GM19467 (cell line): ENCODE measurements around the gene ATP10A.

Experiments
- ATAC-seq: cut with Tn5 transposase; IDR thresholded peaks from one replicate; pipeline ENCODE4 v1.9.1; 2021; ENCODE audit warnings: mild to moderate bottlenecking, moderate library complexity; ENCODE audit not compliant: unreplicated experiment

ATP10A gene

GRCh38 chr15:25708391-25708790 is 154.7 kb downstream of the ATP10A start:
- ATAC-seq = no peak

DNA sequence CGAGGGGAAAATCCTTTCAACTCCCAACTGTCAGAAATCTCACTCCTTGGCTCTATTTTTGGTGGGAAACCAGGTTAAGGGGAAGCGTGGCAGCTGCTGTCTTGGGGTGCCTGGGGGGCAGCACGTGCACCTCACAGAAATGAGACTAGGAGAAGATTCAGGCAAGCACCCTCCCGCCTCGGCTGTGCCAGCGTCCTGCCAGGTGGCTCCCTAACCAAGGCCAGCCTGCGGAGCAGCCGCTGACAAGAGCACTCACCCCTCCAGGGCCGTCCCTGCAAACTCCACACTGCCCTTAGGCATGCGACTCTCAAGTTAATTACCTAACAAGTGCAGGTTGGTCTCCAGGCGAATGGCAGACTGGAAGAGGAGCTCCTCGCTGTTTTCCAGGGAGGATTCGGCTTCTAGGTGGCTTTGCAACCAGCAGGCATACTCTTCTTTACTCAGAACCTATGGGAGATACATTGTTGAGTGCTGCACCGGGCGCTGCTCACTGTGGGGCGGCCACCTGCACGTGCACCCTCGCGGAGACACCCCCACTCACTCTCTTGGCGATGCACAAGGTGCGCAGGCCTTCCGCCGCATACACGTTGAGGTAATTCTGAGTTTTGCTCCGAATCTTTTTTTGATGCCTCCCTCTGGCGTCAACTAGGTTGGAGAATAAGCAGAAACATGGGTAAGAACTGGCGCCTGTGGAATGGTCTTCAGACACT is 155.3 kb downstream of the ATP10A start:
- ATAC-seq = no peak

- no peak for ATAC-seq
Observed at GRCh38 chr15:25706176-25706955, 156.8 kb downstream of the ATP10A start.

GRCh38 chr15:25705433-25706115 is 157.6 kb downstream of the ATP10A start:
- no peak for ATAC-seq

DNA sequence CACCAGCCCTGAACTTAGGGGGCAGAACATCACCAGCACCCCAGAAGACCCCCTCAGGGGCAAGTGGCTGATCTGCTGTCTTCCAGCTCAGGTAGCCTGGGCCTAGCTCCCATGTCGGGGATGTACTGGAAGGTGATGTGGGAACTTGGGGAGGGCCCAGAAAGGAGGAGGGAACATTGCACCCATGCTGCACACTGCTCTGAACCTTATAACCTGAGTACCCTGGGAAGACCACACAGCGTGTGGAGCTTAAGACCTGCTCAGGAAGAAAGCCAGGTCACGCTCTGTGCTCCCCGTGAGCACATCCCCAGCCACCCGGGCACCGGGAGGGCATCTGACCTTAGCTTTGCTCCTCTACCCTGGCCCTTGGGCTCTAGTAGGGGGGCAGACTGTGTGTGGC is 159.4 kb downstream of the ATP10A start:
- ATAC-seq = no peak

DNA sequence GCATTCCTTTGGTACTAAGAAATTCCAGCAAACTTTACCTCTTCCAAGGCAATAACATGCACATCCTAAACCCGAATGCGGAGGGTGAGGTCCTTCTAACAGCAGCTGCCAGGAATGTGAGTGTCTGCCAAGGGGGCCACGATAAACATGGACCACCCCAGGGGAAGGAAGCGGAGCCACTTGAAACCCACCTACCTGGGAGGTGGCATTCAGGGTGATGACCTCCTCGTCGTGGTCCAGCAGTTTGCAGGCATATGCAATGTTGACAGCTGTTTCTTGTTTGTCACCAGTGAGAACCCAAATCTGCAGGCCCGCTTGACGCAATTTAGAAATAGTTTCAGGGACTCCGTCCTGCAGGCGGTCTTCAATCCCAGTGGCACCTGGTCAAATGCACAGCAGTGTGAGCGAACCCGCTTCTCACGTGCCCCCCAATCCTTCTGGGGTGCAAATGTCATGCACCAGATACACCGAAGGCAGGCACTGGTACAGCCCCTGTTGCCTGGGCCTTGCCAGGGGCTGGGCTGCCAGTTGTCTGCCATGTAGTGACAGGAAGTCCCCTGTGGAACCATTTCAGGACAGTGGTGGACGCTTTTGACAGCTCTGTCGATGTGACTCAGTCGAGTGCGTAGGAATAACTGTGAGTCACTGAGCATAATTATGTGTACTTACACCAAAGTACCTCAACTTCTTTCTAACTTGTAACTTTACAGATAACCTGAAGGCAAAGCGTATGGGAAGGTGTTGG is 161.2 kb downstream of the ATP10A start:
- no peak for ATAC-seq

DNA sequence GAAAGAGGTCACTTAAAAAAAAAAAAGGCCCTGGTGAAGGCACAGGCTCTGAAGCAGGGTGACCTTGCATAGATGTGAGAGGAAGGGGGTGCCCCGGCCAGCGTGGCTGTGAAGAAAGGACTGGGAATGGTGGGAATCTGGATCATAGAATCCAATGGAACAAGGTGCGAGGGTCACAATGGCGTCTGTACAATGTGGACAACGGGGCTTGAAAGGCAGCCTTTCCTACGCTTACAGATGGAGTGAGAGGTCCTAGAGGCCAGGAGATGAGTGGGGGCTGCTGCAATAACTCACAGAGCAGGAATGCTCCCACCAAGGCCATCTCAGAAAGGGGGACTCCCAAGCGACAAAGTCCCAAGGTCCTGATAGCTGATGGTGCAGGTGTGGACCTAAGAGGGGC is 162.2 kb downstream of the ATP10A start:
- no peak for ATAC-seq

- no peak for ATAC-seq
Observed at GRCh38 chr15:25697586-25697985, 165.5 kb downstream of the ATP10A start.

- no peak for ATAC-seq
Observed at GRCh38 chr15:25695875-25696760, 167.0 kb downstream of the ATP10A start.

- ATAC-seq = no peak
Observed at GRCh38 chr15:25694823-25695312, 168.3 kb downstream of the ATP10A start.

GRCh38 chr15:25694239-25694584 is 168.9 kb downstream of the ATP10A start:
- no peak for ATAC-seq

DNA sequence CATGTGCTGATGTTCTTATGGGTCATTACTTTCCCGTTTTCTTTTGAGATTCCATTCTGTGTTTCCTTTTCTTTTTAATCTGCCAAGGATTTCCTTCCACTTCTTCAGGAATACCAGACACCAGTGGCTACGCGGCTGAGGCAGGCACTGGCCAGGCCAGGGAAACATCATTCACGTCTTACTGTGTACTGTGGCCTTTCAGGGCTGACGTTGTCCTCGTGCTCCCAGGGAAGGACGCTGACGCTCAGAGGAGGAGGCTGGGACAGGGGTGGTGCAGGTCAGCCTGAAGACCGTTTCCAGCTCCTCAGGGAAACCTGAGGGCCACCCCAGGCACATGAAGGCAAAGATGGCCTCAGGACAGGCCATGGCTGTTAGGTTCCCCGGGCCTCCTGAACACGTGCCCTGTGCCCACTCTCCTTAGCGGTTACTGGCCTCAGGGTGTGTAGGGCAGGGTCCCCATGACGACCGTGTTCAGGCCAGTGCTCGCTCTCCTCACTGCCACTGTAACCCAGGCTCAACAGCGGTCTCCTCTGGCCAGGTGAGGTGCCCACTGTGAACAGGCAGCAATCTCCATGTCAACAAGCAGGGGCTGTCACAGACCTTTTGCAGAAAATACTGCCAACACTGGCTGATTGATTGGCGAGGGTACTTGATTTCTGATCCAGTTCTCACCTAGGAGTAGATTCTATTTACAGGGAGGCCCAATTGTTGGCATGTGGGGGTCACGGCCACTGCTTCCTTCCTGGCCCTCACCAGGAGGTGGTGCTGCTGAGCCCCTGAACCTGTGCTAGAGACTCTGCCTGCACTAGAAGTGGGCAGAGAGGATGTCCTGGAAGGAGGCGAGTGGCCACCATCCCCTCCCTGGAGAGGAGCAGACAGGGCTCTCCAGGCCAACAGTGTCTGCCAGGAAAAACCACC is 169.5 kb downstream of the ATP10A start:
- no peak for ATAC-seq

- no peak for ATAC-seq
Observed at GRCh38 chr15:25691544-25692430, 171.3 kb downstream of the ATP10A start.

GRCh38 chr15:25690673-25691543 is 172.2 kb downstream of the ATP10A start:
- no peak for ATAC-seq

- ATAC-seq = no peak
Observed at GRCh38 chr15:25689592-25689991, 173.5 kb downstream of the ATP10A start.

GRCh38 chr15:25688166-25688565 is 175.0 kb downstream of the ATP10A start:
- ATAC-seq = no peak

GRCh38 chr15:25687689-25688088 is 175.4 kb downstream of the ATP10A start:
- no peak for ATAC-seq
